Activated gamma-delta T cell treated with Interleukin-2 at 50 U/mL for 16 hours (primary cell): ENCODE data around the gene BOC.

Source experiments
- DNase-seq: peaks from one replicate; pipeline ENCODE4 v3.0.0-alpha.2; 2020

Gene BOC

GRCh38 chr3:113226491-113226890 lies 15.1 kb downstream of the BOC start:
- no peak for DNase-seq

- DNase-seq, result no peak
These were observed 15.8 kb downstream of the BOC start for GRCh38 chr3:113227146-113227545.

DNA sequence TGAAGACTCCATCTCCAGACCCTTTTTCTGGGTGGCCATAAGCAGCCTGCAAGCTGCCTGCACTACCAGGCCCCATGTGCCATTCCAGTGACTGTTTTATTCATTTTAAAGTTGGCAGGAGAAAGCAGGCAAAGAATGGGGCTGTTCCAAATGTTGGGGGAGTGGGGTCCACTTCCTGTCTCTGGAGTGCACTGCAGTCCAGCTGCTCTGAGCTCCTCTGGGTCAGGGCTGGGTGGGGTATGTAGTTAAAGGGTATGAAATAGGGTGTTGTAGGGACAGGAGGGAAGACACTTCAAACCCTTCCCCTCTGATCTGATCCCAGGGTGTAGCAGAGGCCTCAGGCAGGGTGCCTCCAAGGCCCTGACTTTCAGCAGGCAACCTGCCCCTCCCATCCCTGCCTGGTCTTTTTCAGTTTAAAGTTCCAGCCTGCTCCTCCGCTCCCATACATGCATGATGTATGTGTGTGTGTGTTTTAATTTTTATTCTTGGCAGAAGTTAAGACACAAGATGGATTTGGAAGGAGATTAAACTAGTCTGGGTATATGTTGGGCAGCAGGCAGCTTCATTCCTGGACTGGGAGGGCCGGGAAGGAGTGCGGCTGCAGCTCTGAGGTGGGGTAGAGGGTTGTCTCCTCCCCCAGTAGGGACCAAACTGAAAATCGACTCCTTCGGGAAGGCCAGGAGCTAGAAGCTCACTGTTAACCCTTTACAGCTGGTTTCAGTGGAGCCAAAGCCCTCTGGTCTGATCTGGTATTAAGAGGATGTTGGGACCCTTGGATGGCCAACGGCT lies 17.3 kb downstream of the BOC start:
- no peak for DNase-seq

- DNase-seq, result no peak
These were observed 20.0 kb downstream of the BOC start for GRCh38 chr3:113231391-113231790.

DNA sequence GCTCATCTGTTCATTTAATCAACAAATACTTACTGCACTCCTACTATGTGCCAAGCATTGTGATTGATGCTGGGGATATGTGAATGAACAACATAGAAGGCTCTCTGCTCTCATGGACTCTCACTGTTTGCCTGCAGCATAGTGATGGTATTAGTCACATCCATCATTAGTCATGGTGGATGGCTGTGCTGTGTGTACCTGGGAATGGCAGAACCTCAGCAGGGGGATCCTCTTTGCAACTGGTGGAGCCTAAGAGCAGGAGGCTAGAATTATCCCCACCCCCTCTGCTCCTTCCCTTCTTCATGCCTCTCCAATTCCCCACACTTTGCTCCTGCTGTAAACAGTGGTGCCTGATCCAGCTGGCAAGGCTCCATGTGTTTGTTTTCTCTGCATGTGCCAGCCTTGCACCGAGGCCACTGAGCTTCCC lies 20.5 kb downstream of the BOC start:
- no peak for DNase-seq

- no peak for DNase-seq
These were observed 21.0 kb downstream of the BOC start for GRCh38 chr3:113232342-113232741.

DNA sequence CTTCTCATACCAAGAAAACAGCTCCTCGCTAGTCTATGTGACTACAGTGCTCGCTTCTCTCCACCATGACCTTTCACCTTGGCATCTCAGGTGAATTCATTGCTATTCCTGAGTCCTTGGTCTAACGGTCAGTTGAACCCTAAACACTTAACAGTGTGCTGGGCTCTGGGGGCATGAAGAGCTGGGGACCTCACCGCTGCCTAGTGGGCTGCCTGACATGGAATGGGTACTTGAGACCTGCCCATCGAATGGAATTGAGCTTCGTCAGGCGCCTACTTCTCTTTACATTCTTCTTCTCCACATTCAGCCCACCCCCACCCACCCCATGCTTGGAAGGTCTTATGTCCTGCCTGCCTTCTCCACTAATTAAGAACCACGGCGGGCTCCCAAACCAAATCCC lies 22.1 kb downstream of the BOC start:
- no peak for DNase-seq

- DNase-seq, result no peak
These were observed 22.7 kb downstream of the BOC start for GRCh38 chr3:113234028-113234427.

GRCh38 chr3:113234688-113235260 lies 23.4 kb downstream of the BOC start:
- no peak for DNase-seq

- no peak for DNase-seq
These were observed 27.1 kb downstream of the BOC start for GRCh38 chr3:113238503-113238902.

DNA sequence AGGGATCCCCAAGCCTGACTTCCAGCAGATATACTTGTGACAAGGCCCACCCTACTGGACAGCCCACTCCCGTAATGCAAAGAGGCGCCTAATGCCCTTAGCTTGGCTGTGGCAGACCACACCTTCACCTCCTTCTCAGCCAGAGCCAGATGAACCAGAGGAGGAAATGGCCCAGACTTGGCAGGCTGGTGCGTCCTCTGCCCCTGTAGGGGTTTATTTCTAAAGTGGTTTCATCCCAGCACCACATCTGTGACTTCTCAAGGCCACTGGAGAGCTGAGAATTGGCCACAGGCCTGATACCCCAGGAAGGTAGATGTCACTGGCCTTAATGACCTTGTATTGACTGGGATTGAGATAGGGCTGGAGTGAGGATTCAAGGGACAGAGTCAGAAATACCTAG lies 29.5 kb downstream of the BOC start:
- no peak for DNase-seq

- DNase-seq, result no peak
These were observed 30.1 kb downstream of the BOC start for GRCh38 chr3:113241292-113242095.

- no peak for DNase-seq
These were observed 30.8 kb downstream of the BOC start for GRCh38 chr3:113242096-113242581.

- no peak for DNase-seq
These were observed 31.7 kb downstream of the BOC start for GRCh38 chr3:113243071-113243470.

DNA sequence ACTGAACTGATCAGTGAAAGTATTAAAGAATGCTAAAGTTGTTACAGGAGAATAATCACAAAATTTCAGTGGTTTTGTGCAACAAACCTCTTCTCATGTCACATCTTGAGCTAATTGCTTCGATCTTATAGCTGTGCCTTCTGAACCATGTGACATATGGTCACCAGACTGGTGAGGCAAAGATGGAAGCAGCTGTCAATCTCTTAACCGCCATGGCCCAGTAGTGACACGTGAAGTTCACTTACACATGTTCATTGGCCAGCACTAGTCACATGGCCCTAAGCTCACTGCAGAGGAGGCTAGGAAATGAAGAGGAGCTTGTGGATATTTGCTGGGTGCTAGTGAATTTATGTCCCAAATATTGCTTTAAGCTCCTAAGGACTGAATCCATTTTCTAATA lies 32.5 kb downstream of the BOC start:
- DNase-seq, result no peak

- DNase-seq, result no peak
These were observed 34.4 kb downstream of the BOC start for GRCh38 chr3:113245761-113246161.

- DNase-seq, result no peak
These were observed 35.7 kb downstream of the BOC start for GRCh38 chr3:113247068-113247467.

DNA sequence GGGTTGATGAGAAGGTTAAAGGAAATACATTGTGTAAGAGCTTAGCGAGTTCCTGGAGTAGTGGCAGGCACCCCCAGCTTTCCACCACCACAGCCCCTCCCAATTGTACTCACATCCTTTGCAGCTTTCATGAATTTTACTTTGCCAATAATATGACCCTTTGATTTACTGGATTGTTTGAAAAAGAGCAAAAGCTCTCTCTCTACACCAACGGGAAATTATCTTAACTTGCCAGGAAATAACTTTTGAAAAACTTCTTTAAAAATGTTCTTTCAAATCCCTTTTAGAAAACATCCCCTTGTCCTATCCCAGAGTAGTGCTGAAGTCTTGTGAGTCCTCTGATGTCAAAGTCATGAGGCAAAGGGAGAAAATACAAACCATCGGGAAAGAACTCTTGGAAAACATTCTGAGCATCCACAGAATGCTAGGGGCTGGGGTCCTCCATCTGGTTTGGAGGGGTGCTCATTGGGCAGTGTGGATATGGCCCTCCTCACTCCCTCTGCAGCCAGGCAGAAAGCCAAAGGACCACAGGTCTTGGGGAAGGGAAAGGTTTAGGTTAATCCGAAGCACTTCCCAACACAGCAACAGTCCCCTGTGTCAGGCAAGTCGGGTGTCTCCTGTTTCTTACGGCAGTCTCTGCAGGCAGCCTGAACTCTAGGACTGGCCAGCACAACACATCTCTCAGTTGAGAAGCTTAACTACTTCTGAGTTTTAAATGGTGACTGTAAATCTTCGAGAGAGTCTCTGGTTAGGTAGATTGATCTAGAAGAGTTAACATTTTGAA lies 36.5 kb downstream of the BOC start:
- DNase-seq, result no peak

GRCh38 chr3:113249111-113249510 lies 37.8 kb downstream of the BOC start:
- no peak for DNase-seq

DNA sequence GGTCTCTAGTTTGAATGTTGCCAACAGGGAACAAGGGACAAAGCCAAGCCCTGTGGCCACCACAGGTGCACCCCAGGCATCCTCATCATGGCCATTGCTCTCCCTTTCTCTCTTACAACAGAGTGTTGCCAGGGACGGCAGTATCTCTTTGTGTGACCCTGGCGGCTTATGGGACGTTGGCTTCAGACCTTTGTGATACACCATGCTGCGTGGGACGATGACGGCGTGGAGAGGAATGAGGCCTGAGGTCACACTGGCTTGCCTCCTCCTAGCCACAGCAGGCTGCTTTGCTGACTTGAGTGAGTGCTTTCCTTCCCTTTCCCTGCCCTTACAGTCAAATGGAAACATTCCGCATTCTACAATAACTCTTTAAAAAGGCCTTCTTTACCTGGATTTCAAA lies 38.2 kb downstream of the BOC start:
- no peak for DNase-seq

GRCh38 chr3:113250566-113250965 lies 39.2 kb downstream of the BOC start:
- no peak for DNase-seq

DNA sequence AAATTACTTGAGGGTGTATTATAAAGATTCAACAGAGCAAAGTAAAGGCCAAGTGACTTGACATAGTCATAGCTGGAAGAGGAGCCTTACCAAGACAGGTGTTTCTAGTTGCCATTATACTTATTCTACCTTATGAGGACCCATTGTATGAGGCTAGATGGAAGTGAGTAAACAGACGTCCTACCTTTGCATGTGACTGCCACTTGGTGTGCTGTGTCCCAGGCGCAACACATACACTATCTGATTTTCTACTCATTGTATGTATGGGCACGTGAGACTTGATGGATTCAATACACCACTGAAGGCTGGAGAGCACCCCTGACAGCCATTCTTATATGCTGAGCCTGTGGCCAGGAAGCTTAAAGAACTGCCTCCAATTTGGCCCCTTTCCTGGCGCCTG lies 40.5 kb downstream of the BOC start:
- DNase-seq, result no peak

GRCh38 chr3:113252553-113252952 lies 41.2 kb downstream of the BOC start:
- no peak for DNase-seq
